Measurements from ENCODE around the gene C5orf15.

C5orf15 gene

GRCh38 chr5:134003064-134003816 lies 34.8 kb upstream of the C5orf15 start:
- H3K27me3 ChIP-seq (ENCODE audit: low read depth, low read length), result no peaks in the 10 kb centered on the region
- peak overlapping the region; percentile 96 for H3K4me3 ChIP-seq (ENCODE audit: low read length)
- peak overlapping the region; percentile 96 for H3K9ac ChIP-seq (ENCODE audit: low read length)
- peak overlapping the region; percentile 100 for H3K4me2 ChIP-seq (ENCODE audit: low read length)
- H3K79me2 ChIP-seq (ENCODE audit: low read length), result peaks cover 79% of the 10 kb centered on the region
- H2AFZ ChIP-seq (ENCODE audit: low read depth, low read length), result no peak overlapping the region
- no peaks in the 10 kb centered on the region for H3K9me3 ChIP-seq (ENCODE audit: insufficient read depth, low read length)
- peaks cover 48% of the 10 kb centered on the region for H4K20me1 ChIP-seq (ENCODE audit: insufficient read depth, low read length)
- H3K36me3 ChIP-seq (replicated peaks; ENCODE audit: low read depth, low read length), result peaks cover 24% of the 10 kb centered on the region
- H3K4me1 ChIP-seq (ENCODE audit: low read length), result peaks cover 21% of the 10 kb centered on the region
- TF ChIP-seq CTCF (IDR thresholded peaks at IDR 0.05; ENCODE audit: low read depth, low read length), result no peak
- TF ChIP-seq EZH2phosphoT487 (IDR thresholded peaks at IDR 0.05; ENCODE audit: low read depth), result no peak
- H3K27ac ChIP-seq (ENCODE audit: low read length), result peak overlapping the region; percentile 73

GRCh38 chr5:134001938-134002731 lies 33.7 kb upstream of the C5orf15 start:
- H3K9me3 ChIP-seq (ENCODE audit: insufficient read depth, low read length), result no peaks in the 10 kb centered on the region
- no peak for TF ChIP-seq EZH2phosphoT487 (IDR thresholded peaks at IDR 0.05; ENCODE audit: low read depth)
- TF ChIP-seq CTCF (IDR thresholded peaks at IDR 0.05; ENCODE audit: low read depth, low read length), result no peak
- H3K79me2 ChIP-seq (ENCODE audit: low read length), result peaks cover 90% of the 10 kb centered on the region
- H3K36me3 ChIP-seq (replicated peaks; ENCODE audit: low read depth, low read length), result peaks cover 24% of the 10 kb centered on the region
- peaks cover 21% of the 10 kb centered on the region for H3K4me1 ChIP-seq (ENCODE audit: low read length)
- peak overlapping the region; percentile 96; the same call in 1 of the 2 replicates for H3K4me3 ChIP-seq (ENCODE audit: low read length)
- no peak overlapping the region; the same call in 1 of the 2 replicates for H3K9ac ChIP-seq (ENCODE audit: low read length)
- H3K27me3 ChIP-seq (ENCODE audit: low read depth, low read length), result no peaks in the 10 kb centered on the region
- H3K27ac ChIP-seq (ENCODE audit: low read length), result no peak overlapping the region
- no peak overlapping the region for H2AFZ ChIP-seq (ENCODE audit: low read depth, low read length)
- H3K4me2 ChIP-seq (ENCODE audit: low read length), result peak overlapping the region; percentile 100
- H4K20me1 ChIP-seq (ENCODE audit: insufficient read depth, low read length), result peaks cover 56% of the 10 kb centered on the region

GRCh38 chr5:134000696-134001453 lies 32.5 kb upstream of the C5orf15 start:
- no peak overlapping the region for H3K27ac ChIP-seq (ENCODE audit: low read length)
- peaks cover 100% of the 10 kb centered on the region for H3K79me2 ChIP-seq (ENCODE audit: low read length)
- no peaks in the 10 kb centered on the region for H3K9me3 ChIP-seq (ENCODE audit: insufficient read depth, low read length)
- H3K9ac ChIP-seq (ENCODE audit: low read length), result no peak overlapping the region
- H3K4me2 ChIP-seq (ENCODE audit: low read length), result no peak overlapping the region
- no peak for TF ChIP-seq EZH2phosphoT487 (IDR thresholded peaks at IDR 0.05; ENCODE audit: low read depth)
- no peak for TF ChIP-seq CTCF (IDR thresholded peaks at IDR 0.05; ENCODE audit: low read depth, low read length)
- H3K4me3 ChIP-seq (ENCODE audit: low read length), result no peak overlapping the region
- peaks cover 69% of the 10 kb centered on the region for H4K20me1 ChIP-seq (ENCODE audit: insufficient read depth, low read length)
- H3K36me3 ChIP-seq (replicated peaks; ENCODE audit: low read depth, low read length), result peaks cover 26% of the 10 kb centered on the region
- H2AFZ ChIP-seq (ENCODE audit: low read depth, low read length), result no peak overlapping the region
- H3K27me3 ChIP-seq (ENCODE audit: low read depth, low read length), result no peaks in the 10 kb centered on the region
- peaks cover 21% of the 10 kb centered on the region for H3K4me1 ChIP-seq (ENCODE audit: low read length)
